HepG2 (cell line): ENCODE results near the gene MBLAC1. TPM values are rescaled to one million over a fixed set of nuclear protein-coding genes. Genes with fewer than 3 reads are reported as not detected.

Experiments used
- ADNP ChIP-seq: sonication (generic); formaldehyde crosslinking; IDR thresholded peaks from 2 replicates; pipeline ENCODE4 v1.4.0; 2020; ENCODE audit warnings: missing genetic modification reagents
- ARID3A ChIP-seq: IDR thresholded peaks from 2 replicates; pipeline ENCODE4 v1.6.1; 2012; ENCODE audit warnings: low read depth, low read length, improper control_type of control experiment
- ATRX ChIP-seq: sonication (generic); formaldehyde crosslinking; IDR thresholded peaks from 2 replicates; pipeline ENCODE4 v1.4.0; 2020; ENCODE audit warnings: missing genetic modification reagents, borderline replicate concordance
- CSRNP2 ChIP-seq: sonication (generic); formaldehyde crosslinking; conservative IDR thresholded peaks from 2 replicates; pipeline ENCODE4 v1.8.0; 2022; ENCODE audit warnings: low read depth, missing genetic modification reagents
- JARID2 ChIP-seq: sonication (generic); formaldehyde crosslinking; IDR thresholded peaks from 2 replicates; pipeline ENCODE4 v1.8.1; 2023; ENCODE audit warnings: missing genetic modification reagents, inconsistent platforms; ENCODE audit not compliant: insufficient replicate concordance
- KLF15 ChIP-seq: sonication (generic); formaldehyde crosslinking; IDR thresholded peaks from 2 replicates; pipeline ENCODE4 v1.8.1; 2023; ENCODE audit warnings: borderline replicate concordance, mild to moderate bottlenecking, inconsistent platforms, missing genetic modification reagents, mixed read lengths
- KMT2A ChIP-seq: sonication (generic); formaldehyde crosslinking; IDR thresholded peaks from 2 replicates; pipeline ENCODE4 v1.4.0; 2020; ENCODE audit warnings: missing genetic modification reagents
- MYC ChIP-seq: sonication (generic); formaldehyde crosslinking; IDR thresholded peaks from 2 replicates; pipeline ENCODE4 v1.9.0; 2021; ENCODE audit warnings: missing genetic modification reagents, borderline replicate concordance
- MZF1 ChIP-seq: sonication (generic); formaldehyde crosslinking; IDR thresholded peaks from 2 replicates; pipeline ENCODE4 v1.8.1; 2023; ENCODE audit warnings: mild to moderate bottlenecking, missing genetic modification reagents, borderline replicate concordance
- NAIF1 ChIP-seq: sonication (generic); formaldehyde crosslinking; IDR thresholded peaks from 2 replicates; pipeline ENCODE4 v1.5.0; 2020; ENCODE audit warnings: mild to moderate bottlenecking, missing genetic modification reagents, borderline replicate concordance
- PAWR ChIP-seq: sonication (generic); formaldehyde crosslinking; IDR thresholded peaks from 2 replicates; pipeline ENCODE4 v1.4.0; 2020; ENCODE audit warnings: missing genetic modification reagents, mild to moderate bottlenecking, borderline replicate concordance
- RELA ChIP-seq: sonication (generic); formaldehyde crosslinking; IDR thresholded peaks from 2 replicates; pipeline ENCODE4 v1.4.0; 2020; ENCODE audit warnings: missing genetic modification reagents
- SMC3 ChIP-seq: IDR thresholded peaks from 2 replicates; pipeline ENCODE4 v1.6.1; 2011; ENCODE audit warnings: low read length, improper control_type of control experiment
- SP5 ChIP-seq: IDR thresholded peaks from 2 replicates; pipeline ENCODE4 v1.6.1; 2016; ENCODE audit warnings: low read depth, borderline replicate concordance
- ZBTB42 ChIP-seq: sonication (generic); formaldehyde crosslinking; IDR thresholded peaks from 2 replicates; pipeline ENCODE4 v1.5.0; 2020; ENCODE audit warnings: mild to moderate bottlenecking, missing genetic modification reagents
- ZNF143 ChIP-seq: sonication (generic); formaldehyde crosslinking; IDR thresholded peaks from 2 replicates; pipeline ENCODE4 v1.4.0; 2020; ENCODE audit warnings: missing genetic modification reagents
- ZNF18 ChIP-seq: sonication (generic); formaldehyde crosslinking; IDR thresholded peaks from 2 replicates; pipeline ENCODE4 v1.8.0; 2022; ENCODE audit warnings: mild to moderate bottlenecking, missing genetic modification reagents; ENCODE audit not compliant: insufficient replicate concordance
- ZNF446 ChIP-seq: sonication (generic); formaldehyde crosslinking; IDR thresholded peaks from 2 replicates; pipeline ENCODE4 v1.5.0; 2020; ENCODE audit warnings: mild to moderate bottlenecking, missing genetic modification reagents
- ZNF484 ChIP-seq: sonication (generic); formaldehyde crosslinking; IDR thresholded peaks from 2 replicates; pipeline ENCODE4 v1.5.1; 2020; ENCODE audit warnings: mild to moderate bottlenecking, low read depth, missing genetic modification reagents, borderline replicate concordance
- ZNF737 ChIP-seq: sonication (generic); formaldehyde crosslinking; IDR thresholded peaks from 2 replicates; pipeline ENCODE4 v1.5.0; 2020; ENCODE audit warnings: missing genetic modification reagents, mild to moderate bottlenecking, borderline replicate concordance
- polyA plus RNA-seq, 8 experiments: library from polyadenylated mRNA; depleted of rRNA in 3 of 8; stranded (reverse) in 7 of 8; unstranded in 1 of 8; fragments of >200 nt; fragmentation: Illumina TruSeq in 4 of 8; extraction: Trizol in 4 of 8; gene quantifications; 2 replicates each; pipeline versions ENCODE4 v1.2.1 to v1.2.3, GENCODE V29; 2011 to 2016; ENCODE audit warnings: low read depth in 4 of 8, missing spikeins in 1 of 8, mixed read lengths in 1 of 8; ENCODE audit not compliant: insufficient read depth in 1 of 8
- total RNA-seq, 5 experiments: library from RNA; depleted of rRNA; stranded (reverse); fragments of >200 nt; fragmentation: Illumina TruSeq; extraction: Trizol; gene quantifications; 2 replicates each; pipeline ENCODE4 v1.2.3, GENCODE V29; 2016; ENCODE audit warnings: low read depth in 1 of 5
- TF ChIP-seq, protein P1 (sequence below): sonication (generic); formaldehyde crosslinking; IDR thresholded peaks from 2 replicates; pipeline ENCODE4 v1.9.0; 2022; ENCODE audit warnings: low read depth, missing genetic modification reagents
- TF ChIP-seq, protein P2 (sequence below): sonication (generic); formaldehyde crosslinking; IDR thresholded peaks from 2 replicates; pipeline ENCODE4 v1.4.0; 2020; ENCODE audit warnings: missing genetic modification reagents

The MBLAC1 gene
- total and polyA plus RNA-seq, 2 of the 13 experiments (the other 11 are each of a cell fraction or from before 2014, with no cell fraction given) = 0.79 to 2.1 TPM

DNA sequence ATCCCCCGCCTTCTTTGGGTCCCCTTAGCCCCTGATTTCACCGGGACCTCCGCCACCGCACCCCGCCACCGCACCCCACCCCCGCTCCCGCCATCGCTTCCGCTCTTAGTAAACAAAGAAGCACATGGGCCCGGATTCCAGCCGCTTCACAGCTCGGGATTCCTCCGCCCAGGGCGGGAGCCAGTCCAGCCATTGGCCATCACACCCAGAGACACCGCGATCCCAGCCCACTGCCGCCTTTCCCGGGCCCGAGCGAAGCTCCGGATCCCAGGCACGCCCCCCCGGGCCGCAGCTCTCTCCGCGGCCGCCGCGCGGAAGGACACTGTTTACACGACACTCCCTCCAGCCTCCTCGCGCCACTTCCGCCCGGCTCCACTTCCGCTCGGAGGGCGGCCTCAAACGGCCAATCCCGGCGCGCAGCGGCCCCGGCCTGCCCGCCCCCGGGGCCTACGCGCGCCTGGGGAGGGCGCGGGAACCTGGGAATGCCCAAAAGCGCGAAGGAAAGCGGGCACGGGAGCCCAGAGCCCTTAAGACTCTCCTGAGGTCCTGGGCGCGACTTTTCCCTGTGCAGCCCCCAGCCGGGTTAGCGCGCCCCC is 26.2 kb upstream of the MBLAC1 start (continued):
- TF ChIP-seq CSRNP2 (CRISPR knock-in tag) = no peak
- peak; percentile 69 for TF ChIP-seq SP5 (CRISPR knock-in tag)
- TF ChIP-seq PAWR = no peak
- peak; percentile 69 for TF ChIP-seq ZNF18 (CRISPR knock-in tag)
- no peak for TF ChIP-seq NAIF1 (CRISPR knock-in tag)
- 0 out of 2 replicates have a peak, but pooled peaks have one; percentile 26 for TF ChIP-seq ZBTB42 (CRISPR knock-in tag)
- TF ChIP-seq ATRX (CRISPR knock-in tag) = no peak
- TF ChIP-seq ZNF446 (CRISPR knock-in tag) = no peak; the same call in 1 of the 2 replicates
- peak; percentile 64 for TF ChIP-seq KMT2A
- TF ChIP-seq ZNF737 (CRISPR knock-in tag) = no peak
- TF ChIP-seq RELA (CRISPR knock-in tag) = no peak
- peak; percentile 48; the same call in 1 of the 2 replicates for TF ChIP-seq ZNF143
- TF ChIP-seq ZNF484 (CRISPR knock-in tag) = no peak
- no peak for TF ChIP-seq JARID2 (CRISPR knock-in tag)
- TF ChIP-seq MZF1 = no peak
- no peak for TF ChIP-seq SMC3
- TF ChIP-seq MYC (CRISPR knock-in tag) = peak; percentile 97
- TF ChIP-seq, protein P1, sequence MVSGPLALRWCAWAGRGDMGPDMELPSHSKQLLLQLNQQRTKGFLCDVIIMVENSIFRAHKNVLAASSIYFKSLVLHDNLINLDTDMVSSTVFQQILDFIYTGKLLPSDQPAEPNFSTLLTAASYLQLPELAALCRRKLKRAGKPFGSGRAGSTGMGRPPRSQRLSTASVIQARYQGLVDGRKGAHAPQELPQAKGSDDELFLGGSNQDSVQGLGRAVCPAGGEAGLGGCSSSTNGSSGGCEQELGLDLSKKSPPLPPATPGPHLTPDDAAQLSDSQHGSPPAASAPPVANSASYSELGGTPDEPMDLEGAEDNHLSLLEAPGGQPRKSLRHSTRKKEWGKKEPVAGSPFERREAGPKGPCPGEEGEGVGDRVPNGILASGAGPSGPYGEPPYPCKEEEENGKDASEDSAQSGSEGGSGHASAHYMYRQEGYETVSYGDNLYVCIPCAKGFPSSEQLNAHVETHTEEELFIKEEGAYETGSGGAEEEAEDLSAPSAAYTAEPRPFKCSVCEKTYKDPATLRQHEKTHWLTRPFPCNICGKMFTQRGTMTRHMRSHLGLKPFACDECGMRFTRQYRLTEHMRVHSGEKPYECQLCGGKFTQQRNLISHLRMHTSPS = no peak; the same call in 1 of the 2 replicates
- peak; percentile 64; the same call in 1 of the 2 replicates for TF ChIP-seq KLF15 (CRISPR knock-in tag)
- TF ChIP-seq, protein P2, sequence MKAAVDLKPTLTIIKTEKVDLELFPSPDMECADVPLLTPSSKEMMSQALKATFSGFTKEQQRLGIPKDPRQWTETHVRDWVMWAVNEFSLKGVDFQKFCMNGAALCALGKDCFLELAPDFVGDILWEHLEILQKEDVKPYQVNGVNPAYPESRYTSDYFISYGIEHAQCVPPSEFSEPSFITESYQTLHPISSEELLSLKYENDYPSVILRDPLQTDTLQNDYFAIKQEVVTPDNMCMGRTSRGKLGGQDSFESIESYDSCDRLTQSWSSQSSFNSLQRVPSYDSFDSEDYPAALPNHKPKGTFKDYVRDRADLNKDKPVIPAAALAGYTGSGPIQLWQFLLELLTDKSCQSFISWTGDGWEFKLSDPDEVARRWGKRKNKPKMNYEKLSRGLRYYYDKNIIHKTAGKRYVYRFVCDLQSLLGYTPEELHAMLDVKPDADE = no peak
- TF ChIP-seq ADNP = no peak
- 0 out of 2 replicates have a peak, but pooled peaks have one; percentile 17 for TF ChIP-seq ARID3A
